ENCODE measurements around the gene FGGY. TPM values are rescaled to one million over a fixed set of nuclear protein-coding genes. Genes with fewer than 3 reads are reported as not detected.

FGGY gene
- total RNA-seq, 1 donor from 2014 or later: 12.6 TPM

GRCh38 chr1:59266927-59267293, 30.0 kb upstream of the FGGY start:
- H3K9me3 Mint-ChIP-seq: peaks cover 5% of the 10 kb centered on the region
- no peak overlapping the region for H3K27ac Mint-ChIP-seq
- no peak for DNase-seq (ENCODE audit: extremely low spot score, unreplicated experiment)
- H3K4me3 Mint-ChIP-seq: no peak overlapping the region
- H3K27me3 Mint-ChIP-seq: no peaks in the 10 kb centered on the region
- H3K36me3 Mint-ChIP-seq: no peaks in the 10 kb centered on the region
- no peaks in the 10 kb centered on the region for H3K4me1 Mint-ChIP-seq (ENCODE audit: unreplicated experiment)
- TF ChIP-seq CTCF (conservative IDR thresholded peaks at IDR 0.05): no peak

- Mint-ChIP-seq H3K4me1 (ENCODE audit: unreplicated experiment) (no peaks in the 10 kb centered on the region), H3K9me3 (peaks cover 5% of the 10 kb centered on the region), H3K27me3 (no peaks in the 10 kb centered on the region), H3K36me3 (no peaks in the 10 kb centered on the region), H3K4me3 (no peak overlapping the region), H3K27ac (no peak overlapping the region)
- no peak for TF ChIP-seq CTCF (conservative IDR thresholded peaks at IDR 0.05)
- DNase-seq (ENCODE audit: extremely low spot score, unreplicated experiment): no peak
Measured at GRCh38 chr1:59268406-59268805, 28.5 kb upstream of the FGGY start.

- Mint-ChIP-seq H3K4me1 (ENCODE audit: unreplicated experiment) (peaks cover 6% of the 10 kb centered on the region), H3K36me3 (no peaks in the 10 kb centered on the region), H3K4me3 (no peak overlapping the region), H3K9me3 (no peaks in the 10 kb centered on the region), H3K27me3 (no peaks in the 10 kb centered on the region), H3K27ac (no peak overlapping the region)
- no peak for DNase-seq (ENCODE audit: extremely low spot score, unreplicated experiment)
- TF ChIP-seq CTCF (conservative IDR thresholded peaks at IDR 0.05): no peak
Measured at GRCh38 chr1:59271561-59272260, 25.2 kb upstream of the FGGY start.

GRCh38 chr1:59272507-59272906, 24.4 kb upstream of the FGGY start:
- peaks cover 9% of the 10 kb centered on the region for H3K4me1 Mint-ChIP-seq (ENCODE audit: unreplicated experiment)
- TF ChIP-seq CTCF (conservative IDR thresholded peaks at IDR 0.05): no peak
- no peaks in the 10 kb centered on the region for H3K36me3 Mint-ChIP-seq
- no peak overlapping the region for H3K27ac Mint-ChIP-seq
- DNase-seq (ENCODE audit: extremely low spot score, unreplicated experiment): no peak
- H3K27me3 Mint-ChIP-seq: no peaks in the 10 kb centered on the region
- H3K9me3 Mint-ChIP-seq: no peaks in the 10 kb centered on the region
- no peak overlapping the region for H3K4me3 Mint-ChIP-seq

GRCh38 chr1:59276439-59276851, 20.4 kb upstream of the FGGY start:
- Mint-ChIP-seq H3K4me1 (ENCODE audit: unreplicated experiment) (peaks cover 17% of the 10 kb centered on the region), H3K9me3 (no peaks in the 10 kb centered on the region), H3K27me3 (no peaks in the 10 kb centered on the region), H3K36me3 (no peaks in the 10 kb centered on the region), H3K27ac (no peak overlapping the region), H3K4me3 (no peak overlapping the region)
- TF ChIP-seq CTCF (conservative IDR thresholded peaks at IDR 0.05): no peak
- no peak for DNase-seq (ENCODE audit: extremely low spot score, unreplicated experiment)

All from type B pancreatic cell (in vitro differentiated cells).